HG03442 (cell line): ENCODE measurements around the gene LIX1.
"Not testable (repeated sequence)": the region's sequence is repeated elsewhere in the genome, so short reads cannot be mapped to it uniquely, and the experiment has no call there.

Experiments
- ATAC-seq: cut with Tn5 transposase; IDR thresholded peaks from one replicate; pipeline ENCODE4 v1.9.1; 2021; ENCODE audit warnings: mild to moderate bottlenecking, moderate library complexity; ENCODE audit not compliant: unreplicated experiment

Gene LIX1

GRCh38 chr5:97142521-97143254 is at the start of gene LIX1:
TSS of gene LIX1 (minus strand) at chr5:97142611. CDS start at chr5:97142576, 35 bp downstream.
- peak; percentile 81 for ATAC-seq

- ATAC-seq: no peak
Observed at GRCh38 chr5:97191893-97192292, 49.5 kb upstream of the LIX1 start.

- ATAC-seq: not testable (repeated sequence)
Observed at GRCh38 chr5:97189523-97189922, 47.1 kb upstream of the LIX1 start.

DNA sequence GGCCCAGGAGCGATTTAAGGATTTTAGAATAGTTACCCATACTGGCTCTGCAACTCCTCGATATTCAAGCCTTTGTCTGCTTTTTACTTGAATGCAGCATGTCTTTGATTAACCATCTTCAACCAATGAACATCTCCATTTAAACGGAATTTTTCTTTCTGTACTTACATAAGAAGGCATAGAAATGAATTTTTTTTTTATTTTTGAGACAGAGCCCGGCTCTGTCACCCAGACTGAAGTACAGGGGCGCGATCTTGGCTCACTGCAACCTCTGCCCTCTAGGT is 41.5 kb upstream of the LIX1 start:
- no peak for ATAC-seq

DNA sequence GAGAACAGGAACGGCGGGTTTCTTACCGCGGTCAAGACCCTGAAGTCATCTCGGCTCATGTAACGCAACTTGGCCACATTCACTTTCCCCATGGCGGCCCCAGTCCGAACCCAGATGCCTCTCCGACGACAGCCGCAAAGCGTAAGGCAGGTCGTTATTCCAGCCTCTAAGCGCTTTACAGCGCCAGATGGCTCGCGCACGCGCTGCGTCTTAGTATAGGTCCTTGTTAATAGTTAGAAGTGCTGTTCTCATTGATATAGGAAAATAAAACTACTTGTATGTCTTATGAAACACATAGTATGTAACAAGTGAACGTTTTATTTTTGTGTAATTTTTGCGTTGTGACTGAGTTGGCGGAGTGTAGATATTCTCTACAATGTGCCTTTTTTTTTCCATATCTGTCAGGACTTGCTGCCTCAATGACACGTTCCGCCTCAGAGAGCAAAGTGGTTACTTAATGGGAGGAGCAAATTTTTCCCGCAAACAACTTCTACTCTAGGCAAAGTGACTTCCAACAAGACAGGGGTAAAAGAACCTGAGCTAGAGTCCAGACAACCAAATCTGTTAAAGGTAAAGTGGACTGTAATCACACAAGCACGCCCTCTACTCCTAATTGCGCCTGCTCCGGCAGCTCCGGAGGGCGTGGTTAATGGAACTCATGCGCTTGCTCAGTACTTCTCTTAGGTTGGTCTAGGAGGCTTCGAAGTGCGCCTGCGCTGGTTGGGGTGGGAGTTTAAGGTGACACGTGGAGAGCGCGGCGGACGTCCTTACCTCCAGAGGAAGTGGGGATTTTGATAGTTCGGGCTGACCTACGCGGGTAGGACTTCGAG is 40.9 kb upstream of the LIX1 start, which contains the start of gene RIOK2:
Gene RIOK2, minus strand, starts transcription at position 148 of the 830 bp plus-strand sequence. Its CDS starts 56 bp downstream, at position 92.
- peak; percentile 86 for ATAC-seq

- ATAC-seq: no peak
Observed at GRCh38 chr5:97182571-97183099, 40.2 kb upstream of the LIX1 start.

DNA sequence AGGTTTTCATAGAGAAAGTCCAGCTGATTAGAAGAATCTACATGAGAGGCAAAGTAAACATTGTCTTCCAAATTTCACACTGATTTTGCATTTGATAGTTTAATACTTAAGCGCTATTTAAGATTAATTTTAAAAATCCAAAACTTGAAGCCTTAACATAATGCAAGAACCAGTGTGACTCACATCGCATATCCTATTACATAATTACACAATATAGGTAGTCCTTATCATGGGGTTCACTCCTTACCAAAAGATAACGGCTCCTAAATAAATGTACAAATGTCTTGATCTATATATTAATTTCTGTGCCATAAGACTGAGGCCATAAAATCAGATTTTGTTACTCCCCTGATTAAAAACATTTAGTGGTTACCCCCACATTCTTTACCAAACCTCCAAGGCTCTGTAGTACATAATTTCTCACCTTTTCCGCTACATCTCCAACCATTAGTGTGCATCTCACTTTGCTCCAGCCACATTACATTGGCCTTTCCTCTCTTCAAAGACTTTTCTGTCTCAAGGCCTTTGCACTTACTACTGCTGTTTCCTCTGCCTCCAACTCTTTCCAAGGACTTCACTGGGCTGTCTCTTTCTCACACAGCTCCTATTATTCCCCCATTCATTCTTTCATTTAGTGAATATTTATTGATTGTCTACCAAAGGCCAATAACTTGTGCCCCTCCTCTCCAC is 39.6 kb upstream of the LIX1 start:
- no peak for ATAC-seq

GRCh38 chr5:97179457-97179856 is 37.0 kb upstream of the LIX1 start:
- not testable (repeated sequence) for ATAC-seq

GRCh38 chr5:97172227-97172626 is 29.8 kb upstream of the LIX1 start:
- no peak for ATAC-seq

- no peak for ATAC-seq
Observed at GRCh38 chr5:97171703-97172102, 29.3 kb upstream of the LIX1 start.

- peak; percentile 77 for ATAC-seq
Observed at GRCh38 chr5:97167435-97167834, 25.0 kb upstream of the LIX1 start.

DNA sequence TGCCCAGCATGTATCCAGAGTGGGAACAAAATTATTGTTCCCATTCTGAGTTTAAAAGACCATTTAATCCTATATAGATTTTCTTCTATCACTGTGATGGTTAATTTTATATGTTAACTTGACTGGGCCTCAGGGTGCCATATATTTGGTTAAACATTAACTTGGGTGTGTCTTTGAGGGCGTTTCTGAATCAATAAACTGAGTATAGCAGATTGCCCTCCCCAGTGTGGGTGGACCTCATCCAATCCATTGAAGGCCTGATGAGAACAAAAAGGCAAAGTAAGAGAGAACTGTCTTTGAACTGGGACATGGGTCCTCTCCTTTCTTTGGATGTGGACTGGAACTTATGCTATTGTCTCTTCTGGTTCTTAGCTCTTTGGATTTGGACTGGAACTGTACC is 23.3 kb upstream of the LIX1 start:
- no peak for ATAC-seq

- ATAC-seq: no peak
Observed at GRCh38 chr5:97164846-97165245, 22.4 kb upstream of the LIX1 start.

- ATAC-seq: no peak
Observed at GRCh38 chr5:97163790-97164285, 21.4 kb upstream of the LIX1 start.

DNA sequence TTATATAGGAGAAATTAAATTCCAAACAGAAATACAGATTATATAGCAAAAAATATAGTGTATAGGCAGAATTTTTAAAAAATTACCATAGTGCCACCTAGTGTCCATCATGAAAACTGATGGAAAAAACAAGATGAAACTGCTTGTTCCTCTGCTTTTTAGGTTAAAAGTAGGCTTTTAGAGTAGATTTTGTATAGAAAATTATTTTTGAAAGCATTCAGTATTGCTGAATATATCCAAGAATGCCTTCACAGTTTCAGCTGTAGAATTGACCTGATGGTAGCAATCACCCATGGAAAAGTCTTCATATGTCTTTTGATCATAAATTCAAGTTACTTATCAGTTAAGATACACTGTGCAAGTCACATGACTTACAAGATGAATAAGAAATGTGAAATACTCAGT is 21.0 kb upstream of the LIX1 start:
- ATAC-seq: no peak

DNA sequence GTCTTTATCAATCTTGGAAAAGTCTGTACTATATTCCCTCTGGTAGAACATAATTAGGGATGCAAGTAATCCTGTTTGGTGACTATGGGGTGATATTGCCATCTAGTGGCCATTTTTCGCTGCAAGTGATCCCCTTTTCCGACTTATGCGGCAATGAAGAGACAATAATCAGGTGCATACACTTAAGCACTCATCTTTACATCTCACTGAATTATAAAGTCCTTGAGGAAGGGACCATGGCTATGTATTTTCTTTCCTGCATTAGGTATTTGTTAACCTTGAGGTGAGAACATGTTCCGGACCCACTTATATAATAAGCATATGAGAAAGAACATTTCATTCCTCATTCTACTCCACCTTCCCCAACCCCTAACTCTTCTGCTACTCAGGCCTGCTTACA is 19.6 kb upstream of the LIX1 start:
- peak; percentile 65 for ATAC-seq

- no peak for ATAC-seq
Observed at GRCh38 chr5:97157689-97158088, 15.3 kb upstream of the LIX1 start.

GRCh38 chr5:97151370-97151769 is 9.0 kb upstream of the LIX1 start:
- ATAC-seq: no peak

DNA sequence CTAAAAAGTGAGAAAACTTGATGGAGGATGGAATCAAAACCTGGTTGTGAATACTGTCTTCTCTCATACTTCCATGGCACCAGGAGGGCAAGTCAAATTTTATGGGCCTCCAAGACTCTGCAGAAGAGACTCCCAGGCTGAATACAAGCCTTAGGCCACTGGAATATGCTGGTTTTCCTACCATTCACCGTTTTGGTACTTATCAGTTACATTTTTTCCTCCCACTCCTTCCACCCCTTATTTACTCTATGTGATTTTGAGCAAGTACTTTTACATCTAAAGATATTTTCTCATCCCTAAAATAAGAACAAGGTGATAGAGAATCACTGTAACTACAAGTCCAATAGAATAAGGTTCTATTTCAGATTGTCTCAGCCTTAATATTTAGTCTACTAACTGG is 8.0 kb upstream of the LIX1 start:
- no peak for ATAC-seq

DNA sequence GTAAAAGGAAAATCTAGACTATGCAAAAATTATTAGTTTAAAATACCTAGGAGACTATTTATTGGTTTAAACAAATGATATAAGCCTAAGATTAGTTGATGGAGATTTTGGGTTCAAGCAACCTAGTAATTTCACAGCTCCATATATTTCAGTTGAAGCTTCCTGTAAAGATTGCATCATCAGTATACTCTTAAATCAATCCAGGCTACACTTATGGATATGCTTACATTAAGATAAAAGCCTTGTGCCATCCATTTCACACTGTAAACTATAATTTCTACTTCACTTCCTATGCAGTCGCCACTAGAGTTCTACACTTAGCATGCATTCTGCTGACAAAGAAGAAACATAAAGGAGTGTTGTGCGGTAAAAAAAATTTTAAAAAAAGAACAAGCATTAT is 7.3 kb upstream of the LIX1 start:
- ATAC-seq: no peak

GRCh38 chr5:97148288-97148687 is 5.9 kb upstream of the LIX1 start:
- no peak for ATAC-seq
